GM18909 (cell line): ENCODE results near the gene POLR2F.
"Not testable (repeated sequence)": the region's sequence is repeated elsewhere in the genome, so short reads cannot be mapped to it uniquely, and the experiment has no call there.

Experiments used
- ATAC-seq: cut with Tn5 transposase; IDR thresholded peaks from one replicate; pipeline ENCODE4 v1.9.1; 2021; ENCODE audit warnings: mild to moderate bottlenecking; ENCODE audit not compliant: unreplicated experiment, poor library complexity

POLR2F gene

GRCh38 chr22:37947142-37947795 is 6.2 kb upstream of the POLR2F start:
- not testable (repeated sequence) for ATAC-seq

DNA sequence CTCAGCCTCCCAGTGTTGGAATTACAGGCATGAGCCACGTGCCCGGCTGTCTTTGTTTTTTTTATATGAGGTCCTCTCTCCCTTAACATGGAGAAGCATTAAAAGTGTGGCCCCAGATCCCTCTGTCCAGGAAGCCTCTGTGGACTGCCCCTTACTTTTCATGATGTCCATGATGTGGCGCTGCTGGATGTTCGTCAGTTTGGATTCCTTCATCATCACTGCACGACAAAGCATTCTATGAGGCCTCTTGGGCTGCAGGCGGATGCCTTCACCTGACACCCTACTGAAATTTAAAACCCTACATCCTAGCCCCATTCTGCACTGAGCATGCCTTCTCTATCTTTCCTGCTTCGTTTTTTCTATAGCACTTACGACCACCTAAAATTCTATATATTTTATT is 2.2 kb upstream of the POLR2F start:
- ATAC-seq, result no peak

DNA sequence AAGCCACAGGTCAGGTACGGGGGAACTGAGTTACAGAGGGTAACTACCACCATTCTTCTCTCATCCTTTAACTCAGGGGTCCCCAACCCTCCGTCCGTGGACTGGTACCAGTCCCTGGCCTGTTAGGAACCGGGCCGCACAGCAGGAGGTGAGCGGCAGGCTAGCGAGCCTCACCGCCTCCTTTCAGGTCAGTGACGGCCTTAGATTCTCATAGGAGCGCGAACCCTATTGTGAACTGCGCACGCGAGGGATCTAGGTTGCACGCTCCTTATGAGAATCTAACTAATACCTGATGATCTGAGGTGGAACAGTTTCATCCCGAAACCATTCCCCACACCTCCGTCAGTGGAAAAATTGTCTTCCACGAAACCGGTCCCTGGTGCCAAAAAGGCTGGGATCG is 870 bp upstream of the POLR2F start:
- not testable (repeated sequence) for ATAC-seq

DNA sequence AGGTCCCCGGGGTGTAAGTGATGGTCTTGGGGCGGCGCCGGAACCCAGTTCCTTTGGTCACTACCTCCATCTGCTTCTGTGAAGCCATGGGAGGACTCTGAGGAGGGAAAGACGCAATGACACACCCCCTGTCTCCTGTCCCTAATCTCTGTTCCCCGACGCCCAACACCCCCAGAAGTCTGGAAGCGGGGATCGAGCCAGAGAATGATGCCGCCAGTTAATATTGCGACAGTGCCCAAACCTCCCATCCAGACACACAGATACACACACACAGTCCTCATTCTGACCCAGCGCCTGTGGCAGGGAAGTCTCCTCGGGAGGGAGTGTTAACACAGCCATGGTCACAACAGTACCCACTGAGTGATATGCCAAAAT is 450 bp upstream of the POLR2F start:
- no peak for ATAC-seq

DNA sequence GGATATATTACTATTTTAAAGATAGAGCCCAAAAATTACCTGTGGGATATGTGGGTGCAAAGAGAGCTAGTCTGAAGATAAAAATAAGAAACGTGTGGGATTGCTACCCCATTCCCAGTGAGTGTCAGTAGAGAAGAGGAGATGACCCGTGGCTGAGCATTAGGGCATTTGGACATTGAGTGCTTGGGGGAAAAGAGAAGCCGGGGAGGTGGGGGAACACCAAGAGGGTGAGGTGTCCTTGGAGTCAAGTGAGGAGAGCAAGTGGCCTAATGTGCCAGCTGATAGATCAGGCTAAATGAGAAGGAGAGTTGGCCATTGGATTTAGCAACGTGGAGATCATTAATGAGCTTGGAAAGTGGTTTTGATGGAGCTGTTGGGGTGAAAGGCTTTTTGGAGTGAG is 1.2 kb downstream of the POLR2F start:
- ATAC-seq, result no peak

GRCh38 chr22:37955825-37956397 is 2.4 kb downstream of the POLR2F start:
- not testable (repeated sequence) for ATAC-seq

- no peak for ATAC-seq
Observed at GRCh38 chr22:37957232-37957631, 3.7 kb downstream of the POLR2F start.

DNA sequence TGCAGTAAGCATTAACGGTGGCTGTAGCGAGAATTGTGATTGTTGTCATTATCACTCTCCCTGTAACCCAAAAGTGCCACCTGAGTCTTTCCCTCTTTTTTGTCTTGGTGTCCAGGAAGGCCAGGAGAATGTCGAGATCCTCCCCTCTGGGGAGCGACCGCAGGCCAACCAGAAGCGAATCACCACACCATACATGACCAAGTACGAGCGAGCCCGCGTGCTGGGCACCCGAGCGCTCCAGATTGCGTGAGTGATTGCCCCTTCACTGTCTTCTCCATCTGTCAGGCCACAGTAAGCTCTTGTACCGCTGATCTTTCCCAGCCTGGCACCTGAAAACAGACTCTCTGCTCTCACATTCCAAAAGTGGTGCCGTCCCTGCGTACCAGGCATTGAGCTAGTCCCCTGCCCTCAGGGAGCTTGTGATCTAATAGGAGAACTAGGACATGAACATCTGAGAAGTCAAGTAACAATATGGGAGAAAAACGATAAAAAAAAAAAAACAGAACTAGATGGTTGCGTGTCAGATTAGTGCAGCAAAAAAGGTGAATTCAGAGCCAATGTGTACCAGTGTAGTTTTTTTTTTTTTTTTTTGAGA is 5.8 kb downstream of the POLR2F start:
- ATAC-seq, result no peak

GRCh38 chr22:37961062-37961461 is 7.6 kb downstream of the POLR2F start:
- no peak for ATAC-seq

- no peak for ATAC-seq
Observed at GRCh38 chr22:37965940-37966664, 12.6 kb downstream of the POLR2F start.

- no peak for ATAC-seq
Observed at GRCh38 chr22:37967147-37967546, 13.6 kb downstream of the POLR2F start.

DNA sequence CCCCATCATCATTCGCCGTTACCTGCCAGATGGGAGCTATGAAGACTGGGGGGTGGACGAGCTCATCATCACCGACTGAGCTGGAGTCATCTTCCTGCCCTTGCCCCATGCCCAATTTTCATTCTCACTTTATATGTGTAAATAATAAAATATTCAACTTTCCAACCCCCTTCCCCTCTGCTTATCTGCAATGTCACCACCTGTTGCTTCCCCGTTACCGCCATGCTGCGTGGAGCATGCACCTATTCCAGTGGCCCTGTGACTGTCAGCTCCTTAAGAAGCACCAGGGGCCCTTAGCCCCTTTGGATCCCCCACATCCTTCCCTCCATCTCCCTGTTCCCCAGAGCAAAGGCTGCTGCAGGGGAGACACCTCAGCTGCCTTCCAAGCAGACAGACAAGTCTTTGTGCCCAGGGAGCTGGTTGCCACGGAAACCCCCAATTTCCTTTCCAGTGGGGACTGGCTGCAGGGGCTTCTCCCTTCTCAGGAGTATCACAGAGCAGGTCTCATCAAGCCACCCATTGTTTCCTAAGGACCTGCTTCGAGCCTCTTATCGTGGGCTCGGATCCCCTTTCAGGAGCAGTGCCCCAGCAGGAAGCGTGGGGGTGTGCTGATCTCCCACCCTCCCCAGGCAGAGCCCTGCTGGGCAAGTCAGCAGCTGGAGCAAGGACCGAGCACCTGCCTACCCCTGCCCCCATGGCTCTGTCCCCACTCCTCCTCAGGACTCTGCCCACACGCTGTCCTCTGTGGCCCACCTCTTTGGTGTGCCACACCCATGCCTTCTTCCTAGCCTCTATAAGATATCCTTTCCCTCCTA is 14.3 kb downstream of the POLR2F start:
- no peak for ATAC-seq

GRCh38 chr22:37968452-37969251 is 15.2 kb downstream of the POLR2F start:
- no peak for ATAC-seq

DNA sequence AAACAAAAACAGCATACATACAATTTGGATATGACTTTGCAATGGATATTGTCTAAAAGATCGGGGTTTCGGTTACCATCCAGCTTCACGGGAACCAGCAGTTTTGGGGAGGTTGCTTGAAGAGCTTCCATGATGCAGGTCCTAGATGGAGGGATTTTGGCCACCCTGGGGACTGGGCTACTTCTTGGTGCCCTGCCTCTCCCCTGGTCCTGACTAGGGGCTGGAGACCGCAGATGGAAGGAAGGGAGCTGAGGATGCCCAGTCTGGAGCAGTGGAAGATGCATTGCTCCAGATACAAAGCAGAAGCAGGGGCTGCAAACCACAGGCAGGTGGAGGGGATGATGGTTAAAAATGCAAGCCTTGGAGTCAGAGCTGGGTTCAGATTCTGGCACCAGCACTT is 17.4 kb downstream of the POLR2F start:
- no peak for ATAC-seq

DNA sequence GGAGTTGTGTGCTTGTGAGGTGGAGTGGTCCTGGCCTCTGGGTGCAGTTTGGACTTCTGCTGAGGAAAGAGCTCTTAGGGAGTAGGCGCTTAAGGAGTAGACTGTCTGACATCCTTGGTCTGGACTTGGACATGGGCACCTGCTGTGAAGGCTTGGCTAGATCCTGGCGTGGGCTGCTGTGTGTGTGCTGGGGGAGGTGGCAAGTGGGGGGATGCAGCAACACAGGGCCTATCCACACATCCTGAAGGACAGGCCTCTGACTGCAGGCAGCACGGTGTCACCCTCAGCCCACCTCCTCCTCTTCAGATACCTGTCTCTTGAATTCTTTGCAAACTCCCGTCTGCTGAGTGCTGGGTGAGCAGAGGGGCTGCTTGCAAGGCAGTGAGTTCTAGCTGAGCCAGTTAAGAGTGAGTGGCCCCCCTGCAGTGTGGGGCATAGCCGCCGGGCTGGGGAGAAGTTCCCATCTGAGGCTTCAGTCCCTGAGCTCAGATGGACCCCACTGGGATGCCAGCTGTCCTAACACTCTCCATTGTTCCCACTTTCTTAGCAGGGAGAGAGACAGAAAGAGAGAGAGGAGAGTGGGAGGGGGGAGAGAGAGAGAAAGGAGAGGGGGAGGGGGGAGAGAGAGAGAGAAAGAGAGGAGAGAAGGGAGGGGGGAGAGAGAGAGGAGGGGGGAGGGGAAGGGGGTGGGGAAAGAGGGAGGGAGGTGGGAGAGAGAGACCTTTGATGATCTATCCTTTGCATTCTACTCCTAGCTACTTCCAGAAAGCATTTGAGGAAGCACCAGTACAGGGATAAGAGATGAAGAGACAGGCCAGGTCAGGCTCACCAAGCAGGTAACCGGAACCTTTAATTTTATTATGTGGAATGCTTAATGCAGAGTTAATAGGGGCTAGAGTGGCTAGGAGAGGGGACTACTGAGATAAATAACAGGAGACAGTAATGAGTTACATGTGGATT is 18.3 kb downstream of the POLR2F start:
- ATAC-seq, result no peak

DNA sequence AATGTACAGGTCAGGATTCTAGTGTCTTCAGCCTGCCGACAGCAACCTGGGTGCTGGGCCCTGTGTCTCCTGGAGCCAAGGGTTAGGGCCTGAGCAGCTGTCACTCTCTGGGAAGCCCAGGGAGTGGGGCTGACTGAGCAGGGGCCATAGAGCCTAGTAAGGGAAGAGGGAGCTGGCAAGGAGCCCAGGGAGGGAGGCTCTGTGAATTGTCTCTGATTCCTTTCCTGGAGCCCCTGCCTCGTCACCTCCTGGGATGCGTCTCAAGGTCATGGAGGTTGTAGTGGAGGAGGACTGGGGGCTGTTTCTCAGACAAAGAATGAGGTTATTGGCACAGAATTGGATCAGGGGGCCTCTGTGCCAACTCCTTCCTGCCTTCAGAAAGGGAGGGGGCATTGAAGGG is 19.0 kb downstream of the POLR2F start:
- ATAC-seq, result no peak

DNA sequence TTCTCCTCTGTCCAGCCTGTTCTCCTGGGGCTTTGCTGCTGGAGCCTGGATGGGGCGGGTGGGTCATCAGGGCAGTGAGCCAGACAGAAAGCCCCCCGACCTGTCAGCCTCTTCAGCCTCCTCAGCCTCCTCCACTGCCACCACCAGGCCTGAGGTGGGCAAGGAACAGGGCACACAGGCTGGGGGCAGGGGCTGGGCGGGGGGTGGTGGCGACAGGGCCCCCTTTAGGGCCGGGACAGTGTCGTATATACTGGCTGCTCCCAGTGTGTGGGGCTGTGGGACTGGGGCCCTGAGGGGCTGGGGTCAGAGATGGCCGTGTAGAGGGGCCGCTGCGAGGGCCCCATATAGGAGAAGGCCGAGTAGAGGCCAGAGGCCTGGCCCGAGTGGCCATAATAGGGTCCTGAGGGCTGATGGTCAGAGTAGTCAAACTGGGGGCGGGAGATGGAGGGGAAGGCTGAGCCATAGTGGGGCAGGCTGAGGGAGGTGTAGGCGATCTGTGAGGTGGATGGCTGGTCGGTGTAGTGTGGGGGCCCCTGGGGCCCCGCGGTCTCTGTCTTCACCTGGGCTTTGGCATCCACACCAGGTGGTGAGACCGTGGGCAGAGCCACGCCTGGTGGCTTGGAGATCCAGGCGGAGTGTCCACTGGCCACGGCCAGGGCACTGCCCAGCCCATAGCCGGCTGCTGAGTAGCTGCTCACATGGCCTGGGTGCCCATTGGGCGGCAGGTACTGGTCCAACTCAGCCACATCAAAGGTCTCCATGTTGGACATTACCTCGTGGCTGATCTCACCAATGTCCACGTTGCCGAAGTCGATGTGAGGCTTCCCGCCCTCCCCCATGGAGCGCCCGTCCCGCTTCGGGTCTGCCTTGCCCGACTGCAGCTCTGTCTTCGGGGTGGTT is 20.0 kb downstream of the POLR2F start:
- ATAC-seq, result no peak

GRCh38 chr22:37975153-37975552 is 21.7 kb downstream of the POLR2F start:
- ATAC-seq, result no peak
